ENCODE results near the gene ATP6V1E1. TPM values are rescaled to one million over a fixed set of nuclear protein-coding genes. Genes with fewer than 3 reads are reported as not detected.

ATP6V1E1 gene
- total and polyA plus RNA-seq, 2 donors = 121 to 138 TPM

- Histone ChIP-seq H3K4me3 (ENCODE audit: low read length in 2 of 2) (no peak overlapping the region), H3K27ac (ENCODE audit: low read depth in 1 of 2, low read length in 1 of 2) (no peak overlapping the region), H3K36me3 (ENCODE audit: control insufficient read depth in 2 of 2, insufficient read depth in 2 of 2, low read length in 1 of 2) (no peaks in the 10 kb centered on the region), H3K9me3 (ENCODE audit: control insufficient read depth in 2 of 2, insufficient read depth in 1 of 2, low read length in 1 of 2) (no peaks in the 10 kb centered on the region), H3K27me3 (ENCODE audit: control insufficient read depth in 2 of 2, insufficient read depth in 1 of 2, low read length in 1 of 2) (no peaks in the 10 kb centered on the region), H3K4me1 (ENCODE audit: control insufficient read depth in 2 of 2, insufficient read depth in 2 of 2, low read length in 2 of 2) (peaks cover 10 to 16% of the 10 kb centered on the region in 2 donors)
- no peak for DNase-seq (ENCODE audit: low read depth in 6 of 9, low spot score in 9 of 9)
- 93% methylated on average over 7 of the region's 7 CpGs for WGBS
These were observed 75.8 kb downstream of the ATP6V1E1 start for GRCh38 chr22:17552737-17553136.

- Histone ChIP-seq H3K9me3 (ENCODE audit: control insufficient read depth in 2 of 2, insufficient read depth in 1 of 2, low read length in 1 of 2) (no peaks in the 10 kb centered on the region), H3K4me3 (ENCODE audit: low read length in 2 of 2) (no peak overlapping the region), H3K4me1 (ENCODE audit: control insufficient read depth in 2 of 2, insufficient read depth in 2 of 2, low read length in 2 of 2) (peaks cover 13 to 22% of the 10 kb centered on the region in 2 donors), H3K27ac (ENCODE audit: low read depth in 1 of 2, low read length in 1 of 2) (no peak overlapping the region), H3K27me3 (ENCODE audit: control insufficient read depth in 2 of 2, insufficient read depth in 1 of 2, low read length in 1 of 2) (no peaks in the 10 kb centered on the region), H3K36me3 (ENCODE audit: control insufficient read depth in 2 of 2, insufficient read depth in 2 of 2, low read length in 1 of 2) (no peaks in the 10 kb centered on the region)
- 90% methylated on average over 5 of the region's 5 CpGs for WGBS
- DNase-seq (ENCODE audit: low read depth in 6 of 9, low spot score in 9 of 9) = no peak
These were observed 78.9 kb downstream of the ATP6V1E1 start for GRCh38 chr22:17549655-17550054.

GRCh38 chr22:17549183-17549582, 79.4 kb downstream of the ATP6V1E1 start:
- Histone ChIP-seq H3K4me1 (ENCODE audit: control insufficient read depth in 2 of 2, insufficient read depth in 2 of 2, low read length in 2 of 2) (peaks cover 13 to 22% of the 10 kb centered on the region in 2 donors), H3K36me3 (ENCODE audit: control insufficient read depth in 2 of 2, insufficient read depth in 2 of 2, low read length in 1 of 2) (no peaks in the 10 kb centered on the region), H3K9me3 (ENCODE audit: control insufficient read depth in 2 of 2, insufficient read depth in 1 of 2, low read length in 1 of 2) (no peaks in the 10 kb centered on the region), H3K4me3 (ENCODE audit: low read length in 2 of 2) (no peak overlapping the region), H3K27me3 (ENCODE audit: control insufficient read depth in 2 of 2, insufficient read depth in 1 of 2, low read length in 1 of 2) (no peaks in the 10 kb centered on the region), H3K27ac (ENCODE audit: low read depth in 1 of 2, low read length in 1 of 2) (no peak overlapping the region)
- no peak for DNase-seq (ENCODE audit: low read depth in 6 of 9, low spot score in 9 of 9)
- 97% methylated on average over 10 of the region's 10 CpGs for WGBS

- DNase-seq (ENCODE audit: low read depth in 6 of 9, low spot score in 9 of 9) = no peak
- H3K9me3 ChIP-seq (ENCODE audit: control insufficient read depth in 2 of 2, insufficient read depth in 1 of 2, low read length in 1 of 2) = no peaks in the 10 kb centered on the region
- no peak overlapping the region for H3K27ac ChIP-seq (ENCODE audit: low read depth in 1 of 2, low read length in 1 of 2)
- peaks cover 13 to 22% of the 10 kb centered on the region in 2 donors for H3K4me1 ChIP-seq (ENCODE audit: control insufficient read depth in 2 of 2, insufficient read depth in 2 of 2, low read length in 2 of 2)
- no peak overlapping the region for H3K4me3 ChIP-seq (ENCODE audit: low read length in 2 of 2)
- no peaks in the 10 kb centered on the region for H3K36me3 ChIP-seq (ENCODE audit: control insufficient read depth in 2 of 2, insufficient read depth in 2 of 2, low read length in 1 of 2)
- no peaks in the 10 kb centered on the region for H3K27me3 ChIP-seq (ENCODE audit: control insufficient read depth in 2 of 2, insufficient read depth in 1 of 2, low read length in 1 of 2)
- WGBS = 97% methylated on average over 5 of the region's 5 CpGs
These were observed 79.9 kb downstream of the ATP6V1E1 start for GRCh38 chr22:17548756-17549035.

GRCh38 chr22:17548010-17548755, 80.4 kb downstream of the ATP6V1E1 start:
- H3K4me3 ChIP-seq (ENCODE audit: low read length in 2 of 2) = no peak overlapping the region
- WGBS = 78% methylated on average over 23 of the region's 23 CpGs
- H3K4me1 ChIP-seq (ENCODE audit: control insufficient read depth in 2 of 2, insufficient read depth in 2 of 2, low read length in 2 of 2) = peaks cover 13 to 22% of the 10 kb centered on the region in 2 donors
- peak overlapping the region in 1 of 2 donors; percentile 66 for H3K27ac ChIP-seq (ENCODE audit: low read depth in 1 of 2, low read length in 1 of 2)
- DNase-seq (ENCODE audit: low read depth in 6 of 9, low spot score in 9 of 9) = peak in 6 of 9 donors; percentile 21 to 82 (median 60)
- no peaks in the 10 kb centered on the region for H3K27me3 ChIP-seq (ENCODE audit: control insufficient read depth in 2 of 2, insufficient read depth in 1 of 2, low read length in 1 of 2)
- H3K9me3 ChIP-seq (ENCODE audit: control insufficient read depth in 2 of 2, insufficient read depth in 1 of 2, low read length in 1 of 2) = no peaks in the 10 kb centered on the region
- H3K36me3 ChIP-seq (ENCODE audit: control insufficient read depth in 2 of 2, insufficient read depth in 2 of 2, low read length in 1 of 2) = no peaks in the 10 kb centered on the region

- H3K4me1 ChIP-seq (ENCODE audit: control insufficient read depth in 2 of 2, insufficient read depth in 2 of 2, low read length in 2 of 2) = peaks cover under 1 to 3% of the 10 kb centered on the region in 2 donors
- no peaks in the 10 kb centered on the region for H3K9me3 ChIP-seq (ENCODE audit: control insufficient read depth in 2 of 2, insufficient read depth in 1 of 2, low read length in 1 of 2)
- no peaks in the 10 kb centered on the region for H3K36me3 ChIP-seq (ENCODE audit: control insufficient read depth in 2 of 2, insufficient read depth in 2 of 2, low read length in 1 of 2)
- no peak overlapping the region for H3K4me3 ChIP-seq (ENCODE audit: low read length in 2 of 2)
- no peaks in the 10 kb centered on the region for H3K27me3 ChIP-seq (ENCODE audit: control insufficient read depth in 2 of 2, insufficient read depth in 1 of 2, low read length in 1 of 2)
- WGBS = 97% methylated on average over 14 of the region's 14 CpGs
- DNase-seq (ENCODE audit: low read depth in 6 of 9, low spot score in 9 of 9) = no peak
- H3K27ac ChIP-seq (ENCODE audit: low read depth in 1 of 2, low read length in 1 of 2) = no peak overlapping the region
These were observed 86.1 kb downstream of the ATP6V1E1 start for GRCh38 chr22:17542452-17542851.

Other genes starting within 250 kb of the ATP6V1E1 start
- 0.09 TPM for gene SLC25A18, start 65.3 kb downstream of the ATP6V1E1 start, total RNA-seq
- 1.8 TPM for gene SLC25A18, start 65.3 kb downstream of the ATP6V1E1 start, polyA plus RNA-seq
- gene BCL2L13, start 10.0 kb upstream of the ATP6V1E1 start, total RNA-seq = 27.3 TPM
- 27.6 TPM for gene BCL2L13, start 10.0 kb upstream of the ATP6V1E1 start, polyA plus RNA-seq
- 46.7 TPM for gene BID, start 145.7 kb upstream of the ATP6V1E1 start, total RNA-seq
- 32.5 TPM for gene BID, start 145.7 kb upstream of the ATP6V1E1 start, polyA plus RNA-seq

Data from thymus (tissue), 11 donors.